ENCODE results near the gene JARID2. TPM values are rescaled to one million over a fixed set of nuclear protein-coding genes. Genes with fewer than 3 reads are reported as not detected.

Gene JARID2
- total and polyA plus RNA-seq, 9 of the 15 experiments (the other 6 are each of a cell fraction or from before 2014, with no cell fraction given): 5.0 to 29.0 (median 15.6) TPM

- no peak for TF ChIP-seq ZNF740 (CRISPR knock-in tag; IDR thresholded peaks at IDR 0.05)
- no peak for TF ChIP-seq ZNF740 (tag; IDR thresholded peaks at IDR 0.05)
- 0 out of 2 replicates have a peak, but pooled peaks have one; percentile 40 for TF ChIP-seq HDGF (IDR thresholded peaks at IDR 0.05)
- TF ChIP-seq CBFB (CRISPR knock-in tag; IDR thresholded peaks at IDR 0.05): no peak
- 0 out of 2 replicates have a peak, but pooled peaks have one; percentile 29 for TF ChIP-seq MTA1 (IDR thresholded peaks at IDR 0.05; ENCODE audit: borderline replicate concordance)
- no peak for TF ChIP-seq SMARCB1 (IDR thresholded peaks at IDR 0.05; ENCODE audit: insufficient read length, low read depth)
- peak in 1 of 2 experiments; percentile 31; a peak in 1 of 4 replicates for TF ChIP-seq HDAC1 (IDR thresholded peaks at IDR 0.05)
- peak; percentile 60; the same call in 1 of the 2 replicates for TF ChIP-seq EHMT2 (IDR thresholded peaks at IDR 0.05)
- peak; percentile 71; the same call in 1 of the 2 replicates for TF ChIP-seq SPI1 (IDR thresholded peaks at IDR 0.05; ENCODE audit: borderline replicate concordance, low read depth, low read length)
- TF ChIP-seq SUPT5H (IDR thresholded peaks at IDR 0.05): peak; percentile 28; the same call in 1 of the 2 replicates
- TF ChIP-seq SOX6 (IDR thresholded peaks at IDR 0.05): no peak
- no peak for TF ChIP-seq KDM4B (IDR thresholded peaks at IDR 0.05; ENCODE audit: borderline replicate concordance in 2 of 2, low read depth in 1 of 2)
- TF ChIP-seq GTF2B (IDR thresholded peaks at IDR 0.05; ENCODE audit: extremely low read depth, insufficient read length): no peak
- TF ChIP-seq SNRNP70 (optimal IDR thresholded peaks at IDR 0.05; ENCODE audit: low read depth, low read length): no peak
- TF ChIP-seq ELF4 (CRISPR knock-in tag; IDR thresholded peaks at IDR 0.05): 0 out of 2 replicates have a peak, but pooled peaks have one; percentile 15
Measured at GRCh38 chr6:15362274-15363160, 116.6 kb downstream of the JARID2 start (continued).

All from K562 (cell line).